ENCODE results near the gene PRPF38A. TPM values are rescaled to one million over a fixed set of nuclear protein-coding genes. Genes with fewer than 3 reads are reported as not detected.
A peak's percentile ranks its signal among the peaks of the same experiment; 100 is the strongest.

Gene PRPF38A, protein sequence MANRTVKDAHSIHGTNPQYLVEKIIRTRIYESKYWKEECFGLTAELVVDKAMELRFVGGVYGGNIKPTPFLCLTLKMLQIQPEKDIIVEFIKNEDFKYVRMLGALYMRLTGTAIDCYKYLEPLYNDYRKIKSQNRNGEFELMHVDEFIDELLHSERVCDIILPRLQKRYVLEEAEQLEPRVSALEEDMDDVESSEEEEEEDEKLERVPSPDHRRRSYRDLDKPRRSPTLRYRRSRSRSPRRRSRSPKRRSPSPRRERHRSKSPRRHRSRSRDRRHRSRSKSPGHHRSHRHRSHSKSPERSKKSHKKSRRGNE
- total RNA-seq: 10 to 100 TPM; 10.6 to 20.4 (median 14.3) TPM

GRCh38 chr1:52404116-52404974, at the start of gene PRPF38A, which contains the start of gene ORC1:
TSS of gene PRPF38A (plus strand) at chr1:52404602. CDS start at chr1:52404750, 148 bp downstream.
TSS of gene ORC1 (minus strand) at chr1:52404423. CDS start at chr1:52402223, 2,200 bp downstream.
- H3K27me3 ChIP-seq: no peaks in the 10 kb centered on the region
- H3K36me3 ChIP-seq: peaks cover 19% of the 10 kb centered on the region
- DNase-seq (ENCODE audit: low spot score in 2 of 2): peak; percentile 98
- peak in 1 of 2 donors; percentile 52 for TF ChIP-seq POLR2A (IDR thresholded peaks at IDR 0.05)
- no peak for TF ChIP-seq EP300 (IDR thresholded peaks at IDR 0.05)
- peak in 2 of 3 donors; percentile 84 to 97 for TF ChIP-seq POLR2AphosphoS5 (IDR thresholded peaks at IDR 0.05)
- peak; percentile 42 for TF ChIP-seq CTCF (IDR thresholded peaks at IDR 0.05)
- no peaks in the 10 kb centered on the region for H3K9me3 ChIP-seq
- H3K4me3 ChIP-seq: peak within 1 kb of the TSS; percentile 78
- H3K27ac ChIP-seq: peak within 1 kb of the TSS; percentile 91
- WGBS: under 1% methylated on average over 47 of the region's 57 CpGs
- H3K4me1 ChIP-seq: peaks cover 27% of the 10 kb centered on the region

DNA sequence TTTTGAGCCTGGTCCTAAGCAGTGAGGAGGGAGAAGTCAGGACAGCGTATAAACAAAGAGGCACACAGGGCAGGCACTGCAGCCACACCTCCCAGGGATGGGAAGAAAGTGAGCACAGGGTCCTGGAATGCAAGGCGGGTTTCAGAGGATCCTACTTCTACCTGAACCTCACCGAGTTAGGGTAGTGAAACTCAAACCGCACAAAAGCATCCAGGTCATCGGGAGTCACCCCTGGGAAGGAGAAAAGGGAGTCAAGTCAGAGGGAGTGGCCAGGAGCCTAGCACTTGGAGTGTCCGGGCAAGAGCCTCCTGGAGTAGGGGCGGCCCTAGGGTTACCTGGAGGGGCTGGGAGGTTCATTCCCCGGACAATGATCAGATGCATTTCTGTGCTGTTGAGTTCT, 49.0 kb upstream of the PRPF38A start:
- no peak for DNase-seq (ENCODE audit: low spot score in 2 of 2)
- H3K27ac ChIP-seq: no peak overlapping the region
- no peaks in the 10 kb centered on the region for H3K4me1 ChIP-seq
- TF ChIP-seq EP300 (IDR thresholded peaks at IDR 0.05) (no peak), CTCF (IDR thresholded peaks at IDR 0.05) (no peak), POLR2AphosphoS5 (IDR thresholded peaks at IDR 0.05) (no peak), POLR2A (IDR thresholded peaks at IDR 0.05) (no peak)
- no peaks in the 10 kb centered on the region for H3K27me3 ChIP-seq
- H3K9me3 ChIP-seq: no peaks in the 10 kb centered on the region
- H3K36me3 ChIP-seq: peaks cover 98% of the 10 kb centered on the region
- H3K4me3 ChIP-seq: no peak overlapping the region
- 90% methylated on average over 8 of the region's 8 CpGs for WGBS

DNA sequence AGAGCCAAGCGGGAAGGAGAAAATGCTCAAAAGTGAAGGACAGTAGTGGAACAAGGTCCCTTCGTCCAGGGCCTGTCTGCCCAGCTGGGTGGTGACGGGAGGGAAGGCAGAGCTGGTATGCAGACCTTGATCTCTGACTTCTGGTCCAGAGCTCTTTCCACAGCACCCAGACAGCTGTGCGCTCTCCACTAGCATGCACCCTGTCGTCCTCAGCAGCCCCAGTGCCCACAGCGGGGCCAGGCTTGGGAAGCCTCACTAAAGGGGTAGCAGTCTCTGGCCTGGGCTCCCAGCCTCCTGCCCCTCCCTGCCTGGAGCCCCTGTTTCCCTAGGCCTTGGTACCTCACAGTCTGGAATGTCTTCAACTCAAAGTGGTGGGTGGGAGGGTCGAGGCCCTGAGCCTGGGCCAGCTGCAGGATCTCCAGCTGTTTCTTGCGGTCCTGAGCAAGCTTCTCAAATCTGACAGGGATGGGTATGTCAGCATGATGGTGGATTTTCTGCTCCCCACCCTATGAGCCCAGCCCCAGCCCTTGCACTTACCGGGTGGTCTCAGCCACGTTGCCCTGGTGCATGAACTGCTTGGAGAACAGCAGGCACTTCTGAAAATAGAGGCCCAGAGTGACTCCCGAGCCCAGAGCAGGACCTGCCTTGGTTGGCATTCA, 48.4 kb upstream of the PRPF38A start:
- DNase-seq (ENCODE audit: low spot score in 2 of 2): no peak
- Histone ChIP-seq H3K4me3 (no peak overlapping the region), H3K27me3 (no peaks in the 10 kb centered on the region), H3K9me3 (no peaks in the 10 kb centered on the region), H3K36me3 (peaks cover 98% of the 10 kb centered on the region), H3K4me1 (no peaks in the 10 kb centered on the region), H3K27ac (no peak overlapping the region)
- WGBS: 87% methylated on average over 11 of the region's 11 CpGs
- TF ChIP-seq CTCF (IDR thresholded peaks at IDR 0.05): no peak
- no peak for TF ChIP-seq EP300 (IDR thresholded peaks at IDR 0.05)
- TF ChIP-seq POLR2AphosphoS5 (IDR thresholded peaks at IDR 0.05): no peak
- no peak for TF ChIP-seq POLR2A (IDR thresholded peaks at IDR 0.05)

DNA sequence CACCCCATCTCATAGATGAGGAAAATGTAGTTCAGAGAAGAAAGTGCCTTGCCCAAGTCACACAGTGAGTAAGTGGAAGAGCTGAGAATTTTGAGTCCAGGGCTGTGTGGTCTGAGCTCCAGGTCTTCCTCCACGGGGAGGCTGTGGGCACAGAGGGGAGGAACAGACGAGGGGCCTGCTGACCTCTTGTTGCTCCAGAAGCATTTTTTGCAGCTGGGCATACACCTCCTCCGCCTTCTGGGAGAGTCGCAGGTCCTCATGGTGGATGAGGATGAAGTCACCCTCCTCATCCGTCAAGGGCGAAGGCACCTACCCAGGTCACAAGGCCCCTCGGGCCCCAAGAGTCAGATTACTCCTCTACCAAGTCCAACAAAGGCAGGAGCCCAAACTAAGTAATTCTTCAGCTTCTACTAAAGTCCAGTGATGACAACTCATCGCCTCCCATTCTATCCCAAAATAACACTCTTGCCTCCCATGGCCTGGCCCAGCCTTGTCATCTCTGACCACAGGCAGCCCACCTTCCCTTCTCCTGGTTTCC, 47.5 kb upstream of the PRPF38A start:
- DNase-seq (ENCODE audit: low spot score in 2 of 2): no peak
- WGBS: 89% methylated on average over 8 of the region's 8 CpGs
- Histone ChIP-seq H3K36me3 (peaks cover 100% of the 10 kb centered on the region), H3K4me1 (no peaks in the 10 kb centered on the region), H3K27ac (no peak overlapping the region), H3K9me3 (no peaks in the 10 kb centered on the region), H3K4me3 (no peak overlapping the region), H3K27me3 (no peaks in the 10 kb centered on the region)
- TF ChIP-seq EP300 (IDR thresholded peaks at IDR 0.05): no peak
- TF ChIP-seq POLR2A (IDR thresholded peaks at IDR 0.05): no peak
- TF ChIP-seq POLR2AphosphoS5 (IDR thresholded peaks at IDR 0.05): no peak
- TF ChIP-seq CTCF (IDR thresholded peaks at IDR 0.05): no peak

Data from suprapubic skin (tissue), 4 donors.